ENCODE results near the gene OSBPL1A.

DNA sequence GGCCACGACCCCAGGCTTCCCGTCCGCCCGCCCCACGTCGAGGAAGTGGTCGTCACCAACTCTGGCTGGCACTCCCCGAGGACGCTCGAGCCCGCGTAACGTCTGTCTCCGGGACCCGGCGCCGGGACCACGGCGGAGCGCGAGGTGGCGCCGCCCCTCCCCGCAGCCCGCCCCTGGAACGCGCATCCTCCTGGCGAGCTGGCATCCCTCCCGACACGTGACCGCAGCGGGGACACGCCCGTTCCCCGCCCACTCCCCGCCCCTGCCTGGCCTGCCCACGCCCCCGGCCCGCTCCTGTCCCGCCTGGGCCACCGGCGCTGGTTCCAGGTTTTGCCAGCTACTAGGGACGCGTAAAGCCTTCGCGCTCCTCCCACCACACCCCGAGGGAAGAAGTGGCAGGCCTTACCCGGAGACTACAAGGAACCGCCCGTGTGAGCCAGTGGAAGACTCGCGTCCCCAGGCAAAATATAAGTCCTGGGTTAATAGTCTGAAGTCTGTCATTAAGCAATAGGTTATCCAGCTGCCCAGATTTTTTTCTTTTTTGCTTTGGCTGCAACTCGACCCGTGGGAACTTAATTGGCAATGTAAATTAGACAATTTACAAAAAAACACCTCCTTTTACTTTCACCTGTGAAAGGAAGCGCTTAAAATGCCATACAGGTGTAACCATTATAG, at the start of gene OSBPL1A:
- TF ChIP-seq CTCF (IDR thresholded peaks at IDR 0.05) (no peak), POLR2A (IDR thresholded peaks at IDR 0.05) (peak in 3 of 4 donors; percentile 16 to 77 (median 55))

Measured in esophagus squamous epithelium (tissue), 4 donors.